Keratinocyte (primary cell): ENCODE results near the gene TRAPPC10.
"Not testable (repeated sequence)": the region's sequence is repeated elsewhere in the genome, so short reads cannot be mapped to it uniquely, and the experiment has no call there.

ENCODE experiments used
- EZH2 ChIP-seq: IDR thresholded peaks from one replicate; pipeline ENCODE4 v1.6.1; 2012; ENCODE audit warnings: inconsistent platforms, mild to moderate bottlenecking, low read length, moderate library complexity
- TF ChIP-seq, protein P1 (sequence below), 3 experiments: IDR thresholded peaks in 1 of 3; conservative IDR thresholded peaks in 1 of 3; optimal IDR thresholded peaks in 1 of 3; 2 replicates in 2 of 3; 3 replicates in 1 of 3; pipeline versions ENCODE3 to v1.5.1; 2011; ENCODE audit warnings: low read length in 3 of 3, mild to moderate bottlenecking in 3 of 3, moderate library complexity in 2 of 3, control low read depth in 1 of 3, inconsistent platforms in 1 of 3; ENCODE audit not compliant: insufficient read depth in 2 of 3; ENCODE audit errors: extremely low read depth in 1 of 3

DNA sequence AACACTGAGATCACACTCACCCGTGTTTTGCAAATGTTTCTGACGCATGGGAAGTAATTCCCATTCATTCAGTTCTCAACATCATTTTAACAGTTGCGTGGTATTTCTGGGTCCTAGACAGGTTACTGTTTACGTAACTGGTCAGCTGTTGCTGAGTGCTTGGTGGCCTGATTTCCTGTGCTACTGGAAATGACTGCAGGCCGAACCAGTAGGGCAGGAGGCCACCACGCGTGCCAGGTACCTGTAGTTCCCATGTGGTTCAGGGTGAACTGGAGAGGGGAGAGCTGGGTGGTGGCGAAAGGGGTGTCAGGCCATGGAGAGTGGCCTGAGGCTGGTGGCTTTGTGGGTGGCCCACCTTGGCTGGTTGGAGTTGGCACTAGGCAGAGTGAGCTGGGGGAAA is 122.6 kb downstream of the TRAPPC10 start:
- TF ChIP-seq, protein P1, sequence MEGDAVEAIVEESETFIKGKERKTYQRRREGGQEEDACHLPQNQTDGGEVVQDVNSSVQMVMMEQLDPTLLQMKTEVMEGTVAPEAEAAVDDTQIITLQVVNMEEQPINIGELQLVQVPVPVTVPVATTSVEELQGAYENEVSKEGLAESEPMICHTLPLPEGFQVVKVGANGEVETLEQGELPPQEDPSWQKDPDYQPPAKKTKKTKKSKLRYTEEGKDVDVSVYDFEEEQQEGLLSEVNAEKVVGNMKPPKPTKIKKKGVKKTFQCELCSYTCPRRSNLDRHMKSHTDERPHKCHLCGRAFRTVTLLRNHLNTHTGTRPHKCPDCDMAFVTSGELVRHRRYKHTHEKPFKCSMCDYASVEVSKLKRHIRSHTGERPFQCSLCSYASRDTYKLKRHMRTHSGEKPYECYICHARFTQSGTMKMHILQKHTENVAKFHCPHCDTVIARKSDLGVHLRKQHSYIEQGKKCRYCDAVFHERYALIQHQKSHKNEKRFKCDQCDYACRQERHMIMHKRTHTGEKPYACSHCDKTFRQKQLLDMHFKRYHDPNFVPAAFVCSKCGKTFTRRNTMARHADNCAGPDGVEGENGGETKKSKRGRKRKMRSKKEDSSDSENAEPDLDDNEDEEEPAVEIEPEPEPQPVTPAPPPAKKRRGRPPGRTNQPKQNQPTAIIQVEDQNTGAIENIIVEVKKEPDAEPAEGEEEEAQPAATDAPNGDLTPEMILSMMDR (optimal IDR thresholded peaks at IDR 0.05 in 1 of 3, IDR thresholded peaks at IDR 0.05 in 1 of 3, conservative IDR thresholded peaks at IDR 0.05 in 1 of 3; ENCODE audit: extremely low read depth in 1 of 3, insufficient read depth in 2 of 3, low read length in 3 of 3), result not testable (repeated sequence)
- TF ChIP-seq EZH2, result not testable (repeated sequence)
